Thyroid gland (tissue), 4 donors: Measurements from ENCODE around the gene MAGI2.

Source experiments
- POLR2A ChIP-seq, 2 donors: fragments of 450-650 bp; IDR thresholded peaks; one replicate each; pipeline ENCODE4 v1.6.1; 2017; ENCODE audit warnings: antibody characterized with exemption in 2 of 2, mild to moderate bottlenecking in 2 of 2, moderate library complexity in 1 of 2
- TF ChIP-seq, protein P1 (sequence below), 6 experiments: fragments of 200-600 bp in 3 of 6; fragments of 450-650 bp in 3 of 6; sonication (generic) in 3 of 6; IDR thresholded peaks; one replicate each; pipeline ENCODE4 v1.5.1; 2016 to 2019; ENCODE audit warnings: antibody characterized with exemption in 6 of 6, mild to moderate bottlenecking in 2 of 6, inconsistent platforms in 1 of 6, moderate library complexity in 1 of 6

DNA sequence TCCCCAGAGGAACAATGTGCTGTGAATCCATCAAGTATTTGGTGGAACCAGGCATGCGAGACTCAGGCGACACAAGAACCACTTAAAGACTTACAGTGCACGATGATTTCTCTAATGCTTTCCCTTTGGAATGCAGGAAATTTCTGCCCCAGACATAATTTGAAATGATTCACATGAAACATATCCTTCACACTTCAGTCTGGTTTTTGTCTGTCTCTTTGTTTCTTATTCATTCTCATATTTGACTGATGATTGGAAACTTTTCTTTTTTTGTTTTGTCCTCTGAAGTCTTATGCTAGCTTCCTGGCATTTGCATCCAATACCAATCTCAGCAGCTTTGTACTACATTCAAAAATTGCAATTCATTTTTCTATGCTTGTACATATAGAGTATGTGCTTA is 1152.1 kb downstream of the MAGI2 start:
- TF ChIP-seq, protein P1, sequence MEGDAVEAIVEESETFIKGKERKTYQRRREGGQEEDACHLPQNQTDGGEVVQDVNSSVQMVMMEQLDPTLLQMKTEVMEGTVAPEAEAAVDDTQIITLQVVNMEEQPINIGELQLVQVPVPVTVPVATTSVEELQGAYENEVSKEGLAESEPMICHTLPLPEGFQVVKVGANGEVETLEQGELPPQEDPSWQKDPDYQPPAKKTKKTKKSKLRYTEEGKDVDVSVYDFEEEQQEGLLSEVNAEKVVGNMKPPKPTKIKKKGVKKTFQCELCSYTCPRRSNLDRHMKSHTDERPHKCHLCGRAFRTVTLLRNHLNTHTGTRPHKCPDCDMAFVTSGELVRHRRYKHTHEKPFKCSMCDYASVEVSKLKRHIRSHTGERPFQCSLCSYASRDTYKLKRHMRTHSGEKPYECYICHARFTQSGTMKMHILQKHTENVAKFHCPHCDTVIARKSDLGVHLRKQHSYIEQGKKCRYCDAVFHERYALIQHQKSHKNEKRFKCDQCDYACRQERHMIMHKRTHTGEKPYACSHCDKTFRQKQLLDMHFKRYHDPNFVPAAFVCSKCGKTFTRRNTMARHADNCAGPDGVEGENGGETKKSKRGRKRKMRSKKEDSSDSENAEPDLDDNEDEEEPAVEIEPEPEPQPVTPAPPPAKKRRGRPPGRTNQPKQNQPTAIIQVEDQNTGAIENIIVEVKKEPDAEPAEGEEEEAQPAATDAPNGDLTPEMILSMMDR (IDR thresholded peaks at IDR 0.05), result no peak
- TF ChIP-seq POLR2A (IDR thresholded peaks at IDR 0.05), result no peak
